GM21619 (cell line): Measurements from ENCODE around the gene STAT6.

Experiments
- ATAC-seq: cut with Tn5 transposase; IDR thresholded peaks from one replicate; pipeline ENCODE4 v1.9.1; 2021; ENCODE audit not compliant: unreplicated experiment

Gene STAT6

DNA sequence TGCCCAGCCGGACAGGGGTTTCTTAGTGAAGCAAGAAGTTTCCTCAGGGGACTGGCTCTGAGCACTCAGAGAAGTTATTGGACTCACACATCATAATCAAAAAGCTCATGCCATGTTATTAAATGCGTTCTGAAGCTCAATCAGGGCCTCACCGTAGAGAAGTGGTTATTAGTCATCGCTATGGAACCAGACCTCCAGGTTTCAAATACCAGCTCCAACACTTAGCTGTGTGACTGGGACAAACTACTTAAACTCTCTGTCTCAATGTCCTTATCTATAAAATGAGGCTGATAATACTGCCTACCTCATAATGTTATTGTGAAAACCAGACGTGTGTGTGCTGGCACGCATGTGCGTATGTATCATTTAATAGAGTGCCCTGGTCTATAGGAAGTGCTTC is 7.3 kb downstream of the STAT6 start:
- ATAC-seq: no peak

DNA sequence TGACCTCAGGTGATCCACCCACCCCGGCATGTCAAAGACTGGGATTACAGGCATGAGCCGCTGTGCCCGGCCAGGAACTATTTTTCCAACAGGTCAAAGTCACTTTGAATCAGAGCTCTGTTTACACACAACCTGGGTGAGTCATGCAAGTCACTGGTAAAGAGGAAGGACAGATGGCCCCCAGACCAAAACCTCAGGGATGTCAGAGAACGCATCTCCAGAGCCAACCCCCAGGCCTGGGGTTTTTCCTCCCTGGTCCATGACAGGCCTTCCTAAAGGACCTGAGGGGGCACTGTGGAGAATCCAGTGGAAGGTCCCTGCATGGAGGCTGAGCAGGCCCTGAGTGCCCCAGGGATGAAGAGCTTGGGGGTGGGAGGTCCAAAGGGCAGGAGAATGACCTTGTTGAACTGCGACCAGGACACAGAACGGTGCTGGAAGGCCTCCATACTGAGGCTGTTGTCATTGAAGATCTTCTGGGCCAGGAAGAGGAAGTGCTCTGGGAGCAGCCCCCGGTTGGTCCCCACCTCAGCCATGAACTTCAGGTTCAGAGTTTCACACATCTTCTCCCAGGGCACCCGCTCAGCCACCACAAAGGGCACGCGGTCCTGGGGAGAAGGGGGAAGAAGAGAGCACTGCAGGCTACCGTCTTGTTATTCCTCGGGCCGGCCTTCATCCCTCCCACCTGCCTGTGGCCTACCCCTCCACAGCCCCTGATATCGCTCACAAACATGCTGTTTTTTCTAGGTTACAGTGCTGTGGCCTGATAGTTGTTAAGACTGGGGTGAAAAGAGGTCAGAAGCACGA is 9.1 kb downstream of the STAT6 start:
- no peak for ATAC-seq

DNA sequence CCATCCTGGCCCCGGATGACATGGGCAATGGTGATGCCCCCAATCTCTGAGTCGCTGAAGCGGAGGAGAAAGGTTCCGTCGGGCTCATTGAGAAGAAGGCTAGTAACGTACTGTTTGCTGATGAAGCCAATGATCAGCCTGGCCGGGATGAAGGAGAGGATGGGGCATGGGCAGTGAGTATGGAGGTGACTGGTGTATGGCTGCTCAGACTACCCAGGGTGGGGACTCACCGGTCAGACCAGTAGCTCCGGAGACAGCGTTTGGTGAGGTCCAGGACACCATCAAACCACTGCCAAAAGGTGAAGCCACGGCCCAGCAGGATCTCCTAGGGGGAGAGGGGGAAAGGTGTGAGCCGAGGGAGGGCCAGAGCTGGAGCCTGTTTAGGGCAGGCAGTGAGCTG is 11.4 kb downstream of the STAT6 start:
- no peak for ATAC-seq

DNA sequence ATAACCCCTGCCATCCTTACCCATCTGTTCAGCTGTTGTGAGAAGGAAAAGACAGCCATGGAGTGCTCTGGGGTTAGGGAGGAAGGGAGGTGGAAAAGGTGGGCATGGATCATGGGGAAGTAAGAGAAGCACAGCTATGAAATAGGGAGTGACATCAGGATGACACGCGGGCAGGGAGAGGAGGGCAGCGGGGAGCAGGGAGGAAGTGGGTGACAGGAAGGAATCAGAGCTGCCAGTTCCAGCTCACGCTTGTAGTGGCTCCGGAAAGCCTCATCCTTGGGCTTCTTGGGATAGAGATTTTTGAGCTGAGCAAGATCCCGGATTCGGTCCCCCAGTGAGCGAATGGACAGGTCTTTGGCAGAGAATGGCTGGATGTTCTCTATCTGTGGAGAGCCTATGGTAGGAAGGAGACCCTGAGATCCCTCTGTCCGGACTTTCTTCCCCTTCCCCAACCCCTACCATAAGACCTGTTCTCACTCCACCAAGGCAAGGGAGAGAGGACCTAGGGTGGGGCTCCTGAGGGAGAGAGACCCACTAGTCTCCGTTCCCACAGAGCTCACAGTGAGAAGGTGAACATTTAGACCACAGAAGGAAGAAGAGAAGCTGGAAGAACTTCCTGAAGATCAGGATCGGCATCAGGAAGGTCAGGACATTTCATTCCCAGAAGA is 12.0 kb downstream of the STAT6 start:
- ATAC-seq: no peak

DNA sequence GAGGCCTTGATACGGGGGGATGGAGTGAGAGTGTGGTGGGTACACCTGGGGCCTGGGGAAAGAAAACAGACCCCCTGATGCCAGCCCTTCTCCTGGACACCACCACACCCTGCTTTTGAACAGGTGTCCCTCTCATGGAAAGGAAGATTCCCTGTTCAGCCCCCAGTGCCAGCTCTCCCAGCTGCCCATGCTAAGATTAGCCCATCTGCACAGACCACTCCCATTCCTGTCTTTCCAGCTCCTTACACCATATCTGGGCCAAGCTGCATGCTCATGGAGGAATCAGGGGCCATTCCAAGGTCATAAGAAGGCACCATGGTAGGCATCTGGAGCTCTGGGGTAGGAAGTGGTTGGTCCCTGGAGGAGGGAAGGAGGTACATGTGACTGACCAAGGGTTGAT is 12.6 kb downstream of the STAT6 start:
- ATAC-seq: no peak

DNA sequence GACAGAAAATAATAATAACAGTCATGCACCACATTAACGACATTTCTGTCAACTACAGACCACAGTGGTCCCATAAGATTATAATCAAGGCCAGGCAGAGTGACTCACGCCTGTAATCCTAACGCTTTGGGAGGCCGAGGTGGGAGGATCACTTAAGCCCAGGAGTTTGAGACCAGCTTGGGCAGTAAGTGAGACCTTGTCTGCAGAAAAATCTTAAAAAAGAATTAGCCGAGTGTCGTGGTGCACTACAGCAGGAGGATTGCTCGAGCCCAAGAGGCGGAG is 13.7 kb downstream of the STAT6 start:
- no peak for ATAC-seq

DNA sequence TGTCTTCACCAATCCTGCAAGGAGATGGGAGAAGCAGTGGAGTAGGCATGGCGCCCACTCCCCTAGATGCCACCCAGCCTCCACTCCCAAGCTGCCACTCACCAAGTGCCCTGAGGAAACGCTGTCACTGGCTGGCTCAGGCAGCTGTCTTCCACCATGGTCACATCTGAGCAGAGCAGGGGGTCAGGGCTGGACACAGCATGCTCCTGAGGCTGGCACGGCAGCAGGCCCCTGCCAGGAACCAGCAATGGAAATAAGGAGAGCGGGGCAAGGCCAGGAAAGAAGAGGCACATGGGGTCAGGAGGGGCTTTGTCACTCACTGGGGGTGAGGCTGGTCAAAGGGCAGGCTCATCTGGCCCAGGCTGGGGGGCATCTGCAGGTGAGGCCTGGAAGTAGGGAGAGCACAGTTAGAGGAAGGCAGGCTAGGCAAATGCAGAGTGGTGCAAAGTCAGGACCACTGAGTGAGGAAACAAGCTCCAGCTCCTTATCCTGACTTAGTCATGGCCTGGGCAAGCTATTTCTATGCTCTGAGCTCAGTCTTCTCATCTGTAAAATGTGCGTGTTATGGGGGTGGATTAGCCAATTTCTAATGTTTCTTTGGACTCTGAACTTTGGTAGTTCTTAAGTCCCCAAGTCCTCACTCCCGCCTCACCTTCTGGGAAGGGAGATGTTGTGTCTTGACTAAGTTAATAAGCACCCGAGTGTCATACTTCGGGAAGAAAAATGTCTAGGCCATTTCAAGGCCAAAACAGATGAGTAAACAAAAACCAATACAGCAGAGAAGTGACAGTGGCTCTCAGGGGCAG is 14.2 kb downstream of the STAT6 start:
- ATAC-seq: no peak

DNA sequence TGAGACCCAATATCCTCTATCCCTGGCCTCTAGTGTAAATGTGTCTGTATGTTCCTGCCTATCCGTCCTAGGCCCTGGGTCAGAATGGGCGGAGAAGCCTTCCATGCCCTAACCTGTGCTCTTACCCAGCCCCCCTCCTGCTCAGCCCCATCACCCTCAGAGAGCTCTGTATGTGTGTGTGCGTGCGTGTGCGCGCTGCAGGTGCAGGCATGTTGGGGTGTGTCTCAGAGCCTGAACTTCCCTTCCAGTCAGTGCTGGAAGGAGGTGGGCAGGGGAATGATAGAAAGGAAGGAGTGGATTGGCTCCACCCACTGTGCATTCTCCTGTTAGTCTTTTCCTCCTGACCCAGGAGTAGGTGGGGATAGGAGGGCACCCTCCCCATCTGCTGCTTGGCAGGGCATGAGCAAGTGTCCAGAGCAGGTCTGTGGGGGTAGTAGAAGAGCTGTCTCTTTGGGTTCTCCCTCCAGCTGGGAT is 15.0 kb downstream of the STAT6 start:
- ATAC-seq: no peak

DNA sequence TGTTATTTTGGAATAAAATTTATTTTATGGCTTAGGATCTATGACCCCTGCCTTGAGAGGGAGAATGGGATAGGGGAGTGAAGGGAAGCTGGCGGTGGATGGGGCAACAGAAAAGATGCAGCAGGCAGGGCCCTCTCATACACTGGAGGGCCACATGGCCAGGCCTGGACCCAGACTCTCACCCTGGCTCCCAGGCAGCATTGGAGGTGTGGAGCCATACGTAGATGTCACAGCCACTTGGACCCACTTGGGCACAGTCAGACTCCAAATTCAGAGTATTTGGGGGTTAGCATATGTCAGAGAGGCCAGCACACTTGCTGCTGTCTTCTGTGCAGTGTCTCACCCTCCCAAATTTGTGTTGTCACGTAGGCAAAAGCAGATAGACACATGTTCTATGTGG is 15.7 kb downstream of the STAT6 start:
- ATAC-seq: no peak

DNA sequence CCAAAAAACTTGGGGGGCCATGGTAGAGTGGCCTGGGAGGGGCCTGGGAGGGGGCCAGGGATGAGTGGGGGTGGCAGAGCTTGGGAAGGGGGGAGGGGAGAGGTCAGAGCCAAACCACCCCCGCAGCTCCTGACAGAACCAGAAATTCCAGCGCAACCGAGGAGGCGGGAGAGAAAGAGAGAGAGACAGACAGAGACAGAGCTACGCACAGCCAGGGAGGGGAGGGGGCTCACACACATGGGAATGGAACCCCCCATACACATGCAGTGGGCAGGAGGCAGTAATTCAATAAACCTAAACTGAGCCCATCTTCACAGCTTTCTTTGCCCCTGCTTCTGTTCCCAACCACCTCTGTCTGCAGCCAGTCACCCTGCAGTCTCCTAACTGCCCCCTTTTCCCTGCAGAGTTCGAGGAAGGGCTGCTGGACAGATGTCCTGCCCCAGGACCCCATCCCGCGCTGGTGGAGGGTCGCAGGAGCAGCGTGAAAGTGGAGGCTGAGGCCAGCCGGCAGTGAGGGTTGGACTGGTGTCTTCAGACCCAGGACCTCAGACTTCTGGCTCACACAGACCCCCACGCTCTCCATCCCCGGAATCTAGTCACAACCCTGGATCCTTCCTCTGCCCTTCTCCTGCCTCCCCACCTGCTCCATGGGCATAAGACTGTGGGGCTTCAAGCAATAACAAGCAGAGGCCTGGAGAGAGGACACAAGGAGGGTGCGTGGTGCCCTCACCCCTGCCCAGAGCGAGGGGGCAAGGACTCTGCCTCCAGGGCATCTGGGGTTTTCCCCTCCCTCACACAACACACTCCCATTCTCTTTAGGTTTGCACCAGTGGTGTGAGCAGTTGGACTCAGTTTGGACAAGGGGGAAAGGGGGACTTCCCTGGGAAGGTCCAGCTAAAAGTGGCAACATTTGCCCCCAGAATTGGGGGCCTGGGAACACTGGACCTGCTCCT is 16.7 kb downstream of the STAT6 start:
- no peak for ATAC-seq

DNA sequence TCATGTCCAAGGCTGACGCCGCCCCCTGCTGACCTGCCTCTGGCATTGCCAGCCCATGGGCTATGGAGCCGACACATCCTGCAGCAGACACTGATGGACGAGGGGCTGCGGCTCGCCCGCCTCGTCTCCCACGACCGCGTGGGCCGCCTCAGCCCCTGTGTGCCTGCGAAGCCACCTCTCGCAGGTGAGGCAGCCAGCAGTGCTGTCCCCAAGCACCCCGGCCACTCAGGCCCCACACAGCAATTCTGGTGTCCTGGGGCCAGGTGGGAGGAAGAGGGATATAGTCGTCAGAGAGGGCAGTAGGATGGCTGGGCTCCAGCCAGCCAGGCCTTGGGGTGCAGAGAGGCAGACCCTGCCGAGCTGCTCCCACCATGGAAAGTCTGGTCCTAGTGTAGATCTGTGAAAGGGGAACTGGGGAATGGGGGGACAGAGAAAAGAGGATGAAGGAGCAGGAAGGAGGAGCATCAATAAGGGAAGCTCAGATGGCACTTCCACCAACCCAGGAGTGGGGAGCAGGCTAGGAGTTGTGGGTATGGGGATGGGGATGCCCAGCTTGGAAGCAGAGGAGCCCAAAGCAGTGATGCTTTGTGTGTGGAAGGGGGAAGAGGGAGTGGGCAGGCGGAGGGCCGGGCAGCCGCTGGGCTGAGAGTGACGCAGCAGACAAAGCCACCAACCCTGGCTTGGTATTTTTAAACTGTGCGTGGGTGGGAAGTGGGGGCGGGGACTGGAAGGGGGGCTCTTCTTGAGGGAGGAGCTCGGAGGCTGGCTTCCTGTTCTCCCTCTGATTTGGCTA is 17.6 kb downstream of the STAT6 start:
- no peak for ATAC-seq

DNA sequence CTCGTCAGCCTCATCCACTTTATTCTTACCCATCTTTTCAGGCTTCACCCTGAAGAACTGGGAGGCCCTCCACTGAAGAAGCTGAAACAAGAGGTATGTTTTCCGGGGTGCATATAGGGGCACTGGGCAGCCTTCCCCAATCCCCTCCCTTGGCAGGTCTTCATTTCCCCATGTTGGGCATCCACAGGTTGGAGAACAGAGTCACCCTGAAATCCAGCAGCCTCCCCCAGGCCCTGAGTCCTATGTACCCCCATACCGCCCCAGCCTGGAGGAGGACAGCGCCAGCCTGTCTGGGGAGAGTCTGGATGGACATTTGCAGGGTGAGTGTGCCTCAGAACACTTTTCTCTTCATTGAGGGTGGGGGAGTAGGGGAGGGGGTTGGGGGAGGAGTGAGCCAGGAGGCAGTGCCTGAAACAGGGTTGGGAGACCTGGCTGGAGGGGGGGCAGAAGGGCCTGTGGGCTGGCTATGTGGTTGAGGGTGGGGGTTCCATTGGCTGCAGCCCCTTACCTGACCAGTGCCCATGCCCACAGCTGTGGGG is 18.2 kb downstream of the STAT6 start:
- no peak for ATAC-seq

DNA sequence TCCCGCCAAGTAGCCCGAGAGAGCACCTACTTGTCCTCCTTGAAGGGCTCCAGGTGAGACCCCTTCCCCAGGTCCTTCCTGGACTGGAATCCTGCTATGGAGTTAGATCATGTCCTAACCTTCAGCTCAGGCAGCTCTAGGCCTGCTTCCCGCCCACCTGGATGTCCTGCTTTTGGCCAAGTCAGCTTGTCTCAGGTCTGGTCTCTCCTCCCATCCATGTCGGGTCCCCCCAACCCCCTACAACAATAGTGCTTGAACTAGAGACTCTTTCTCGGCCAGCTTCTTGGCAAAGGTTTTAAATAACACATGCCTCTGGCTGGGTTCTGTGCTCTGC is 18.7 kb downstream of the STAT6 start:
- no peak for ATAC-seq

DNA sequence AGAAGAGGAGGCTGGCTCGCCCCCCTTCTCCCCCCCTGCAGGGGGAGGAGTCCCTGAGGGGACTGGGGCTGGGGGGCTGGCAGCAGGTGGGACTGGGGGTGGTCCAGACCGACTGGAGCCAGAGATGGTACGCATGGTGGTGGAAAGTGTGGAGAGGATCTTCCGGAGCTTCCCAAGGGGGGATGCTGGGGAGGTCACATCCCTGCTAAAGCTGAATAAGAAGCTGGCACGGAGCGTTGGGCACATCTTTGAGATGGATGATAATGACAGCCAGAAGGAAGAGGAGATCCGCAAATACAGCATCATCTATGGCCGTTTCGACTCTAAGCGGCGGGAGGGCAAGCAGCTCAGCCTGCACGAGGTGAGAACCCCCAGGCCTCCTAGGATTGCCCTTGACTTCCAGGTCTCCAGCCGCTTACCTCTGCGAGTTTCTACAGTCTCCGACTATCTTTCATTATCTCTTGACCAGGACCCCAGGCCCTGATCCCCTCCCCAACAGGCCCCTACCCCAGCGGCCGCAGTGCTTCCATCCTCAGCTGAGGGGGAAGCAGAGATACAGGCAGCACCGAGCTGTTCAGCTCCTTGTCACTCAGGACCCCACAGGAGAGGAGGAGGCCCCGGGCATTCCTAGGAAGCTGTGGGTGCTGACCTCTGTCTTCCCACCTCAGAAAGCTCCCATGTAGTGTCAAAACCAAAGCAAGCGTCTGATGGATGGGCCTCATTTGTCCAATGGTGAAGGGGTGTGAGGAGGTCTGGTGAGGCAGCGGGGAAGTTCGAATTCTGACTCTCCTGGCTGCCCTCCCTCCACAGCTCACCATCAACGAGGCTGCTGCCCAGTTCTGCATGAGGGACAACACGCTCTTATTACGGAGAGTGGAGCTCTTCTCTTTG is 19.3 kb downstream of the STAT6 start:
- no peak for ATAC-seq

DNA sequence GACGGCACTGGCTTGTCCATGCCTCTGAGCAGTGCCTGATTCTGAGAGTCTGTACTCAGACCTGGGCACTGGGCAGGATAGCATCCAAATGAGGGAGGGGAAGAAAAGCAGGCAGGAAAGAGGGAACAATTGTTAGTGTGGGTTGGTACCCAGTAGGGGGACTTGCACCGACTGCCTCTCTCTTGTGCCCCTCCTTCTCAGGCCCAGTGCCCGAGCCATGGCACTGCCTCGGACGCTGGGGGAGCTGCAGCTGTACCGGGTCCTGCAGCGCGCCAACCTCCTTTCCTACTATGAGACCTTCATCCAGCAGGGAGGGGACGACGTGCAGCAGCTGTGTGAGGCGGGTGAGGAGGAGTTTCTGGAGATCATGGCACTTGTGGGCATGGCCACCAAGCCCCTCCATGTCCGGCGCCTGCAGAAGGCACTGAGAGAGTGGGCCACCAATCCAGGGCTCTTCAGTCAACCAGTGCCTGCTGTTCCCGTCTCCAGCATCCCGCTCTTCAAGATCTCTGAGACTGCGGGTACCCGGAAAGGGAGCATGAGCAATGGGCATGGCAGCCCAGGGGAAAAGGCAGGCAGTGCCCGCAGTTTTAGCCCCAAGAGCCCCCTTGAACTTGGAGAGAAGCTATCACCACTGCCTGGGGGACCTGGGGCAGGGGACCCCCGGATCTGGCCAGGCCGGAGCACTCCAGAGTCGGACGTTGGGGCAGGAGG is 20.1 kb downstream of the STAT6 start:
- no peak for ATAC-seq

DNA sequence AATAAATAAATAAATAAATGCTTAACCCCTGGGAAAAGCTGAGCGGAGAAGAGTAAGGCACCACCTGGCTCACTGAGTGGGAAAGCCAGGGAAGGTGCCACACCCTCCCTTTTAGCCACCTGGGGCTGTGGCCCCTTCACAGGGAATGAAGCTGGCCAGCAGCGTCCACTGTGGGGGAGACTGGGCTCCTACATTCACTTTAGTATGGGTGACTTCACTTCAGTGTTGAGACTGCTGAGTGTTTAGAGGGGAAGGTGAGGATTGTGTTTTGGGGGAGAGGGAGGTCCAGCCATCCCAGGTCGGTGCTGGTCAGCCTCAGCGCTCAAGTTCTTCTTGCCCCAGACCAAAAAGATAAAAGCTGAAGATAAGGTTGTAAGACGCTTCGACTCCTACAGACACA is 20.7 kb downstream of the STAT6 start:
- ATAC-seq: no peak

DNA sequence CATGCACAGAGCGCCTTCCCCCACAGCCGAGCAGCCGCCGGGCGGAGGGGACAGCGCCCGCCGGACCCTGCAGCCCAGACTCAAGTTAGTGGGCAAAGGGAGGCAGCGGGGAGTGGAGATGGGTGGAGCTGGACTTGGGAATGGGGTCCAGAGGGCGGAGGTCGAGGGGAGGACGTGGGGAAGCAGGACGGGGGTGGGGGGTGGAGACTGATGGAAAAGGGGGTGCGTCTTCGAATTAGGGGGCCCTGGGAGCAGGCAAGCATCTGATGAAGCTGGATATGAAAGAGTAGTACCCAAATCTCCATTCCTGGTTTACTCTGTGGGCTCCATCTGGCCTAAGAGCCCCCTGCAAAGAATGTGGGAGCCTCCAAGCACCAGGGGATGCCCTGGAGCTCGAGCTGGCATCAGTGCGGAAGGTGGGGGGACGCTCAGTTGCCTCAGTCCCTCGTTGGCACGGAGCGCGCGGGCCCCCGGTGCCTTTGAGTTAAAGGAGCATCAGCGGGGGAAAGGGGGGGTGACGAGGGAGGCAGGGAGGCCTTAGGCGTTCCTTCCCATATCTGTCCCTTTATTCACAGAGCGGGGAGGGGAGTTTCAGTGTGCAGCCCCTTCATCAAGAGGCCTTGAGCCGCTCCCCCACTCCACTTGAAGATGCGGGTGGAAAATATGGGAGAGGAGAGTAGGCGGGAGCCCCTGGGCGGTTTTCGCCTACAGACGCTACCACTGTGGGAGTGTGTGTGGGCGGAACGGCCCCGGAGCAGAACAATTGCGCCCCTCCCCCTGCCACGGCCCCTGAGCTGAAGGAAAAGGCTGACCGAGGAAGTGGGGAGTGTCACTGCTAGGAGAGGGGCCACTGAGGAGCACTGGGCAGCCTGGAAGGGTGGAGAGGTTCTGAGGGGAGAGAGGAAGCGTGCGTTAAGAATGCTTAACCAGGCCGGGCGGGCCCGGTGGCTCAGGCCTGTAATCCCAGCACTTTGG is 21.6 kb downstream of the STAT6 start:
- ATAC-seq: no peak
